Subcutaneous abdominal adipose tissue (tissue), 5 donors: ENCODE measurements around the gene ARHGAP19.

Source experiments
- H3K27ac ChIP-seq: one replicate; pipeline ENCODE4 v1.7.0; 2013; ENCODE audit warnings: low read depth, mild to moderate bottlenecking, inconsistent platforms, low read length, moderate library complexity
- H3K27me3 ChIP-seq, 5 donors: one replicate each; pipeline ENCODE4 v1.7.0; 2013; ENCODE audit warnings: low read length in 5 of 5, inconsistent platforms in 1 of 5; ENCODE audit not compliant: control insufficient read depth in 5 of 5, insufficient read depth in 4 of 5
- H3K36me3 ChIP-seq, 5 donors: one replicate each; pipeline ENCODE4 v1.7.0; 2013; ENCODE audit warnings: low read length in 5 of 5; ENCODE audit not compliant: control insufficient read depth in 5 of 5, insufficient read depth in 5 of 5
- H3K4me1 ChIP-seq, 5 donors: one replicate each; pipeline ENCODE4 v1.7.0; 2013; ENCODE audit warnings: low read length in 5 of 5, mild to moderate bottlenecking in 3 of 5, moderate library complexity in 1 of 5; ENCODE audit not compliant: control insufficient read depth in 5 of 5, insufficient read depth in 5 of 5
- H3K4me3 ChIP-seq, 5 donors: one replicate each; pipeline ENCODE4 v1.7.0; 2013; ENCODE audit warnings: low read length in 5 of 5, low read depth in 1 of 5
- H3K9ac ChIP-seq, 5 donors: one replicate each; pipeline ENCODE4 v1.7.0; 2013; ENCODE audit warnings: low read length in 5 of 5, mild to moderate bottlenecking in 4 of 5, moderate library complexity in 3 of 5
- H3K9me3 ChIP-seq, 5 donors: one replicate each; pipeline ENCODE4 v1.7.0; 2013; ENCODE audit warnings: low read length in 5 of 5; ENCODE audit not compliant: control insufficient read depth in 5 of 5
- donor health status: healthy.
- donor health status: healthy.
- donor health status: healthy.
- donor health status: healthy.
- donor health status: healthy.

ARHGAP19 gene, protein sequence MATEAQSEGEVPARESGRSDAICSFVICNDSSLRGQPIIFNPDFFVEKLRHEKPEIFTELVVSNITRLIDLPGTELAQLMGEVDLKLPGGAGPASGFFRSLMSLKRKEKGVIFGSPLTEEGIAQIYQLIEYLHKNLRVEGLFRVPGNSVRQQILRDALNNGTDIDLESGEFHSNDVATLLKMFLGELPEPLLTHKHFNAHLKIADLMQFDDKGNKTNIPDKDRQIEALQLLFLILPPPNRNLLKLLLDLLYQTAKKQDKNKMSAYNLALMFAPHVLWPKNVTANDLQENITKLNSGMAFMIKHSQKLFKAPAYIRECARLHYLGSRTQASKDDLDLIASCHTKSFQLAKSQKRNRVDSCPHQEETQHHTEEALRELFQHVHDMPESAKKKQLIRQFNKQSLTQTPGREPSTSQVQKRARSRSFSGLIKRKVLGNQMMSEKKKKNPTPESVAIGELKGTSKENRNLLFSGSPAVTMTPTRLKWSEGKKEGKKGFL

DNA sequence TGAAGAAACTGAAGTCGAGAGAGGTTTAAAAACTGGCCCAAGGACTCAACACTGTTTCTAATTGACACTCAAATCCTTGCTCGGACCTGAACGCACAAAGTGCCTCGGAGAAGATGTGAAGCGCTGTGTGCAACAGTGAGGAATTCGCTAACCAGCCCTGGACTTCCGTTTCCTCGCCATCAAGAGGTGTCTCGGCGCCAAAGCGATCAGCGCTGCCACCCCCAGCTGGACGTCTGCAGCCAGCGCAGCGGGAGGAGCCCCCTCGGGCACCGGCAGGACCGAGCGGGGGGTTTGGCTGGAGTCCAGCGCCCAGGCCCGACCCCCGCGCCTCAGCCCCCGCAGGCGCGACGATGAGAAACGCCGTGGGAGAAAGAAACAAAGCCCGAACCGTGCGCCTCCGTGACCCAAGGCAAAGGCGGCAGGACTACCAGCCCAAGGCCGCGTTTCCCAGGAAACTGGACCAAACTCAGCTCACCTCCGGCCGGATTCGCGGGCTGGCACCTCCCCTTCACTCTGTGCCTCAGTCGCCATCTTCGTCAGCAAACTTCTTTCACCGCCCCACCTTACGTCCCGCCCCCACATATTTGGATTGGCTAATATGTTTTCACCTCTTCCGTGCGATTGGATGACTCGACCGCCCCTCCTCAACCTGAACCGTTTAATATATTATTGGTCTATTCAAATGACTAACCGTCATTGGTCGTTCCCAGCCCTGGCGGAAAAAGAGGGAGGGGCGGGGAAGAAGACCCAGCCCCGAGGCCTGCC is at the start of gene ARHGAP19:
TSS of gene ARHGAP19 (minus strand) at position 541 of the 765 bp plus-strand sequence. CDS start at position 531, 10 bp downstream.
- Histone ChIP-seq H3K4me3 (peak within 1 kb of the TSS; percentile 82 to 96 (median 88)), H3K9me3 (no peaks in the 10 kb centered on the region), H3K9ac (peak within 1 kb of the TSS; percentile 57 to 83 (median 82)), H3K36me3 (peaks cover 0 to 2% (median 0%) of the 10 kb centered on the region in 5 donors), H3K27me3 (no peaks in the 10 kb centered on the region), H3K27ac (peak within 1 kb of the TSS; percentile 90), H3K4me1 (peaks cover 0 to 13% (median 8%) of the 10 kb centered on the region in 5 donors)

DNA sequence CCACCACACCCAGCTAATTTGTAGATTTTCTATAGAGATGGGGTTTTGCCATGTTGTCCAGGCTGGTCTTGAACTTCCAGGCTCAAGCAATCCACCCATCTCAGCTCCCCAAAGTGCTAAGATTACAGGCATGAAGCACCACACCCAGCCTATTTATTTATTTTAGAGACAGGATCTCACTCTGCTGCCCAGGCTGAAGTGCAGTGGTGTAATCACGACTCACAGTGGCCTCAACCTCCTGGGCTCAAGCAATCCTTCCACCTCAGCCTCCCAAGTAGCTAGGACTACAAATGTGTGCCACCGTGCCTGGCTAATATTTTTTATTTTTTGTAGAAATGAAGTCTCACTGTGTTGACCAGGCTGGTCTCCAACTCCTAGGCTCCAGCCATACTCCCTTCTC is 49.0 kb upstream of the ARHGAP19 start:
- H3K4me3 ChIP-seq: no peak overlapping the region
- H3K27ac ChIP-seq: no peak overlapping the region
- H3K4me1 ChIP-seq: peaks cover 0 to 19% (median 10%) of the 10 kb centered on the region in 5 donors
- H3K9ac ChIP-seq: no peak overlapping the region
- no peaks in the 10 kb centered on the region for H3K9me3 ChIP-seq
- no peaks in the 10 kb centered on the region for H3K27me3 ChIP-seq
- H3K36me3 ChIP-seq: no peaks in the 10 kb centered on the region

DNA sequence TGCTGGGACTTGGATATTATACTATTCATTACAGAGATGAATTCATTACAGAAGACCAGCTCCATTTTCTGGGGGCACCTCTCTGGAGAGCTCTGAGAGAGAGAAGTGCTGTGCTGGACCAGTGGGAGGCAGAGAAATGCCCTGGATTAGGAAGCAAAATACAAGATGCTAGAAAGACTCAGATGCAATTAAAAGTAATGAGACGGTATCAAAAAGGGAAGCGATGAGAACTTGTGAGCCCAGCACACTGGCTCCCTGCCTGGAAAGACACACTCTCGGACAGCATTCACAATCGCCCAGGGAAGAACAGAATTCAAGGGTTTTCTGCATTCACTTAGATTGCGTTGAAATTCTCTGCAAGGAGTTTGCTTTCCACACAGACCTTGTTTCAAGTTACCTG is 45.6 kb upstream of the ARHGAP19 start:
- no peak overlapping the region for H3K27ac ChIP-seq

DNA sequence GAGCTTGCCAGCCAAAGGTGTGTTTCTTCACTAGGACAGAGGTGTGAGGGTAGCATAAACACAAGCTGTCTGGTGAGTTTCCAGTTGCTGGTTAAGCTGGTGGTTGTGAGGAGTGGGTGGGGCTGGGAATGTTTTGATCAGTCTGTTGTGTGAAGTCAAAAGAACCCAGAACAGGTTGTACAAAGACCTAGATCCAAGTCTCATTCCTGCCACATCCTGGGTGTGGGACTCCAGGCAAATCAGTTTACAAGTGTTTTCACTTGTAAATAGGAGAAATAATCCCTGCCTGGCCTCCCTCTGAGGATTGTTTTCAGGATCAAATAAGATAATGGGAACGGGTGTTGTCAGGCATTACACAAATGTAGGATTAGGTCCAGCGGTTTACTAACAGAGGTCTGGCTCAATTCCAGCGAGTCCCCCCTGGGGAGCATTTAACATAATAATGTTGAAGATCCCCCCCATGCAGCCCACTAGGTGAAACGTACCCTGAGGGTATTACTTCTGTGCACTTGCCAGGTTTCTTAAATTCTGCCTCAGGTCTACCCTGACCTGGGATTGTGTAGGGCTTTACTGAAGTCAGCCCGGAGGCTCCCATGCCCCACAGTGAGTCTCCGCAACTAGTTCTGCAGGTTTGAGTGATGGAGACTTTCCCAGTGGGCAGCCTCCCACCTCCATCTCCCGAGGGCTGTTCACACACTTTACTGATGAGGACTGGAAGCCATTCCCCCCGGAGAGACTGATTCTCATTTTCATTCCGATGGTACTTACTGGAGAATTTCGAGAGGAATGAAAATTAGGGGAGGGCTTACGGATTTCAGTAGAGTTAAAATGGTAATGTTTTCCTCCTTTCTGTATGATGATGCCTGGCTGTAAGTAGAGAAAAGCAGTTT is 44.8 kb upstream of the ARHGAP19 start:
- peak overlapping the region in 1 of 5 donors; percentile 19 for H3K4me3 ChIP-seq
- H3K4me1 ChIP-seq: peaks cover 0 to 45% (median 33%) of the 10 kb centered on the region in 5 donors
- no peaks in the 10 kb centered on the region for H3K36me3 ChIP-seq
- no peaks in the 10 kb centered on the region for H3K27me3 ChIP-seq
- H3K9me3 ChIP-seq: no peaks in the 10 kb centered on the region
- peak overlapping the region in 2 of 5 donors; percentile 25 to 30 for H3K9ac ChIP-seq
- H3K27ac ChIP-seq: no peak overlapping the region

More for the DNA sequence above, 45.6 kb upstream of the ARHGAP19 start:
- Histone ChIP-seq H3K36me3 (no peaks in the 10 kb centered on the region), H3K4me3 (no peak overlapping the region), H3K9ac (no peak overlapping the region), H3K27me3 (no peaks in the 10 kb centered on the region), H3K4me1 (peaks cover 0 to 36% (median 24%) of the 10 kb centered on the region in 5 donors), H3K9me3 (no peaks in the 10 kb centered on the region)

DNA sequence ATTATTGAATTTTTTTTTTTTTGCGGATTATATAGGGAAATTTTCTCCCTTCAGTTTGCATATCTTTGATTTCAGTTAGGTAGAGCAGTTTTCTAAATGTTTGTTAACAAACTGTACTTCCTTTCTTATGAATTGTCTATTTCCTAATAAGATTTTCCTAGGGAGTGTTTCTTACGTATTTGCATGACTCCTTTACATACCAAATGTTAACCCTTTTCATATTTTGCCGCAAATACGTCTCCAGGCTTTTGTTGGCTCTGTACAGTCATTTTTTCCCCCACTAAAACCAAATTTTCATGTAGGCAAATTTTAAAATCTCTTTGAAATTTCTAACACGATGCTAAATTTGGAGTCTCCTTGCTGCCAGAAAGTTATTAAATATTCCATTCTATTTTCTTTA is 44.0 kb upstream of the ARHGAP19 start:
- no peaks in the 10 kb centered on the region for H3K9me3 ChIP-seq
- H3K9ac ChIP-seq: no peak overlapping the region
- no peak overlapping the region for H3K27ac ChIP-seq
- H3K36me3 ChIP-seq: no peaks in the 10 kb centered on the region
- peaks cover 2 to 52% (median 40%) of the 10 kb centered on the region in 5 donors for H3K4me1 ChIP-seq
- H3K27me3 ChIP-seq: no peaks in the 10 kb centered on the region
- H3K4me3 ChIP-seq: no peak overlapping the region

DNA sequence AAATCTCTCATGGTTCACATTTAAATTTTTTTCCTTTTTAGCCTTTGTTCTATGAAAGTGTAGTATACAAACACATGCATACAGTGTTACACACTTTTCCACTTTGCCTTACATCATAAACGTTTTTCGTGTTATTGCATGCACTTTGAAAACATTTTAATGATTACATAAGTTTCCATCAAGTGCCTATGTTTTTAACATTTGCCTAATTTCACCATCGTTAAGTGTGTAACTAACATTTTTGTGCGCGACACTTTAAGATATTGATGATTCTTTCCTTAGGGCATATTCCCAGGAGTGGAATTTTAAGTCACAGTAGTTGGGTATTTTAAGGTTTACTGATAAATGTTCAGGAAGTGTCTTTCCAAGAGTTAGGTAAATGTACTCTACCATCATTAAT is 43.6 kb upstream of the ARHGAP19 start:
- H3K4me3 ChIP-seq: no peak overlapping the region
- peaks cover 2 to 56% (median 42%) of the 10 kb centered on the region in 5 donors for H3K4me1 ChIP-seq
- no peaks in the 10 kb centered on the region for H3K36me3 ChIP-seq
- H3K9ac ChIP-seq: no peak overlapping the region
- H3K27ac ChIP-seq: no peak overlapping the region
- no peaks in the 10 kb centered on the region for H3K9me3 ChIP-seq
- no peaks in the 10 kb centered on the region for H3K27me3 ChIP-seq

DNA sequence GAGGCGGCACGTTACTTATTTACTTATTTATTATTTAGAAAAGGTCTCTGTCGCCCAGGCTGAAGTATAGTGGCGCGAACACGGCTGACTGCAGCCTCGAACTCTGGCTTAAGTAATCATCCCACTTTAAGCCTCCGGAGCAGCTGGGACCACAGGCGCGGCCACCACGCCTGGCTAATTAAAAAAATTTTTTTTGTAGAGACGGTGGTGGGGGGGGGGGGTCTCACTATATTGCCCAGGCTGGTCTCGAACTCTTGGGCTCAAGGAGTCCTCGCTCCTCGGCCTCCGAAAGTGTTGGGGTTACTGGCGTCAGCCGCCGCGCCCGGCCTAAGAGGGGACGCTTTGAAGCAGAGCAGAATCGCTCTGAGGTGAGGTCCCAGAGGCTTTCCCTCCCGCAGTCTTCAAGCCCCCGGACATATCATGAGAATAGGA is 42.8 kb upstream of the ARHGAP19 start:
- Histone ChIP-seq H3K27me3 (no peaks in the 10 kb centered on the region), H3K9ac (peak overlapping the region in 3 of 5 donors; percentile 58 to 72 (median 68)), H3K4me3 (peak overlapping the region; percentile 22 to 86 (median 80)), H3K9me3 (no peaks in the 10 kb centered on the region), H3K36me3 (peaks cover 0 to under 1% (median 0%) of the 10 kb centered on the region in 5 donors), H3K27ac (peak overlapping the region; percentile 65), H3K4me1 (peaks cover 2 to 59% (median 46%) of the 10 kb centered on the region in 5 donors)

DNA sequence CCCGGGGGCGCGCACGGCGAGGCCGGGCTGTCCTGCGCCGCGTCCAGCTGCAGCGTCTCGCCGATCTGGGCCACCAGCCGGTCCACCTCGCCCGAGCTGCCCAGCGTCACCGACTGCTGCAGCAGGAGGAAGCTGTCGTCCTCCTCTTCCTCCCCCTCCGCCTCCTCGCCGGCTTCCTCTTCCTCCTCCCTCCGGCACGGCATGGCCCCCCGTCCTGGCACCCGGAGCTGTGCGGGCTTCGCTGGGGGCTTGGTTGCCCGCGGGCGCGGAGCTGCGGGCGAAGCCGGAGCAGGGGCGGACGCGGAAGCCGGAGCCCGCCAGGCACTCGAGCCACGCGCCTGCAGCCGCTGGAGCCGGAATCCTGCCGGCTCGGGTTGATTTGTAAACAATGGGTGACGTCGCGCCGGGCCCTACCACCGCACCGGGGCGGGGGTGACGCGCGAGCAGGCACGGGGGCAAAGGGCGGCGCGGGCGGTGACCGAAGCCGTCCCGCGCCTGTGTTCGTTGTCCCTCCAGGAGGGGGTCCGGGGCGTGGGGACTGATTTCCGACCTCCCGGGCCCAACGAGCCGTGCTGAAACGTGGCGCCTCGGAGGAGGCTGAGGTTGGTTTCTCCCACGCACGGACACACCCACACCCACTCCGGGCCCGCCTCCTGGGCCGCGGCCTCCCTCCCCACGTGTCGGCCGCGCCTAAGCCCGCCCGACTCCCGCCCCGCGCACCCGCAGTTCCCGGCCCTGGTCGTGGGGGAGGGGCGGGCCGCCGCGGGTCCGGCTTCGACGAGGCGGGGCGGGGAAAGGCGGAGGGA is 42.1 kb upstream of the ARHGAP19 start, which contains the start of gene FRAT2:
TSS of gene FRAT2 (minus strand) at position 360 of the 806 bp plus-strand sequence. CDS start at position 203, 157 bp downstream.
- Histone ChIP-seq H3K9ac (peak within 1 kb of the TSS; percentile 73 to 86 (median 75)), H3K4me3 (peak within 1 kb of the TSS; percentile 73 to 86 (median 81)), H3K36me3 (peaks cover 0 to 4% (median 0%) of the 10 kb centered on the region in 5 donors), H3K27me3 (no peaks in the 10 kb centered on the region), H3K9me3 (no peaks in the 10 kb centered on the region), H3K27ac (peak within 1 kb of the TSS; percentile 84), H3K4me1 (peaks cover 2 to 65% (median 50%) of the 10 kb centered on the region in 5 donors)
